ENCODE results near the gene BRF1. TPM values are rescaled to one million over a fixed set of nuclear protein-coding genes. Genes with fewer than 3 reads are reported as not detected.

Gene BRF1
- total and polyA plus RNA-seq, 2 of the 8 experiments (the other 6 are each of a cell fraction or from before 2014, with no cell fraction given): 7.7 to 18.3 TPM

- TF ChIP-seq CHD7 (IDR thresholded peaks at IDR 0.05; ENCODE audit: insufficient replicate concordance, low read length) (no peak), MAFK (IDR thresholded peaks at IDR 0.05; ENCODE audit: low read depth, low read length) (no peak), HDAC2 (IDR thresholded peaks at IDR 0.05; ENCODE audit: borderline replicate concordance in 1 of 2, low read depth in 2 of 2, low read length in 2 of 2) (no peak), SIX5 (IDR thresholded peaks at IDR 0.05; ENCODE audit: low read depth, low read length) (no peak), JUND (IDR thresholded peaks at IDR 0.05; ENCODE audit: low read length) (no peak), CREB1 (IDR thresholded peaks at IDR 0.05) (no peak), NANOG (IDR thresholded peaks at IDR 0.05; ENCODE audit: insufficient read depth, low read depth, low read length, poor library complexity, severe bottlenecking) (no peak), CBX8 (IDR thresholded peaks at IDR 0.05; ENCODE audit: borderline replicate concordance, low read depth, low read length) (no peak), BCL11A (IDR thresholded peaks at IDR 0.05; ENCODE audit: low read depth in 2 of 2, low read length in 2 of 2) (no peak), GABPA (IDR thresholded peaks at IDR 0.05; ENCODE audit: borderline replicate concordance, insufficient read depth, low read length) (no peak), GTF2F1 (IDR thresholded peaks at IDR 0.05; ENCODE audit: borderline replicate concordance, low read depth, low read length) (no peak), RXRA (IDR thresholded peaks at IDR 0.05; ENCODE audit: insufficient read depth, low read depth, low read length) (no peak)
Measured at GRCh38 chr14:105215602-105216001, 85.2 kb downstream of the BRF1 start (continued).
